H9 (cell line): ENCODE results near the gene ELOVL6. TPM values are rescaled to one million over a fixed set of nuclear protein-coding genes. Genes with fewer than 3 reads are reported as not detected.

Experiments used
- DNase-seq: peaks from one replicate; pipeline ENCODE4 v3.0.0-alpha.2; 2017
- H2AFZ ChIP-seq: one replicate; pipeline ENCODE4 v1.6.1; 2013; ENCODE audit warnings: mild to moderate bottlenecking, low read length, control low read depth, moderate library complexity
- H2AK5ac ChIP-seq: 2 replicates; pipeline ENCODE4 v1.6.1; 2013; ENCODE audit warnings: low read length, control low read depth, mixed read lengths; ENCODE audit not compliant: insufficient read length
- H2BK120ac ChIP-seq: one replicate; pipeline ENCODE4 v1.6.1; 2013; ENCODE audit warnings: low read depth, mild to moderate bottlenecking, low read length, control low read depth, inconsistent platforms; ENCODE audit not compliant: poor library complexity, severe bottlenecking
- H2BK12ac ChIP-seq: 2 replicates; pipeline ENCODE4 v1.6.1; 2013; ENCODE audit warnings: low read length, control low read depth, mixed read lengths, low read depth; ENCODE audit not compliant: insufficient read length
- H2BK15ac ChIP-seq: 2 replicates; pipeline ENCODE4 v1.6.1; 2013; ENCODE audit warnings: low read depth, low read length, control low read depth
- H2BK20ac ChIP-seq: one replicate; pipeline ENCODE4 v1.6.1; 2013; ENCODE audit warnings: low read depth, mild to moderate bottlenecking, low read length, control low read depth, inconsistent platforms; ENCODE audit not compliant: poor library complexity, severe bottlenecking
- H2BK5ac ChIP-seq: 2 replicates; pipeline ENCODE4 v1.6.1; 2013; ENCODE audit warnings: low read length, control low read depth, mixed read lengths; ENCODE audit not compliant: insufficient read length
- H3K14ac ChIP-seq: 2 replicates; pipeline ENCODE4 v1.6.1; 2013; ENCODE audit warnings: low read length, control low read depth; ENCODE audit not compliant: insufficient read depth
- H3K18ac ChIP-seq: 2 replicates; pipeline ENCODE4 v1.6.1; 2013; ENCODE audit warnings: low read depth, mild to moderate bottlenecking, mixed read lengths, low read length, control low read depth; ENCODE audit not compliant: insufficient read length
- H3K23ac ChIP-seq: 2 replicates; pipeline ENCODE4 v1.6.1; 2013; ENCODE audit warnings: low read length, control low read depth, mixed read lengths, low read depth; ENCODE audit not compliant: insufficient read length
- H3K23me2 ChIP-seq: 2 replicates; pipeline ENCODE4 v1.6.1; 2013; ENCODE audit warnings: low read depth, mild to moderate bottlenecking, mixed read lengths, low read length, control low read depth; ENCODE audit not compliant: insufficient read length, poor library complexity, severe bottlenecking
- H3K27ac ChIP-seq: 2 replicates; pipeline ENCODE4 v1.5.1; 2013; ENCODE audit warnings: low read length, control low read depth, mixed read lengths, low read depth; ENCODE audit not compliant: insufficient read length
- H3K27me3 ChIP-seq: 2 replicates; pipeline ENCODE4 v1.6.1; 2013; ENCODE audit warnings: low read length, control low read depth, inconsistent platforms; ENCODE audit not compliant: insufficient read depth
- H3K4ac ChIP-seq: 2 replicates; pipeline ENCODE4 v1.6.1; 2013; ENCODE audit warnings: low read depth, mild to moderate bottlenecking, control low read depth, inconsistent platforms, low read length, moderate library complexity
- H3K4me1 ChIP-seq: 2 replicates; pipeline ENCODE4 v1.6.1; 2013; ENCODE audit warnings: low read length, control low read depth, inconsistent platforms; ENCODE audit not compliant: insufficient read depth
- H3K4me2 ChIP-seq: 2 replicates; pipeline ENCODE4 v1.6.1; 2013; ENCODE audit warnings: low read length, control low read depth, mixed read lengths; ENCODE audit not compliant: insufficient read length, insufficient read depth
- H3K56ac ChIP-seq: 2 replicates; pipeline ENCODE4 v1.6.1; 2013; ENCODE audit warnings: low read depth, mild to moderate bottlenecking, mixed read lengths, low read length, control low read depth; ENCODE audit not compliant: insufficient read length
- H3K79me1 ChIP-seq: 2 replicates; pipeline ENCODE4 v1.6.1; 2013; ENCODE audit warnings: low read depth, mild to moderate bottlenecking, moderate library complexity, low read length, control low read depth, inconsistent platforms; ENCODE audit not compliant: insufficient read depth, poor library complexity, severe bottlenecking
- H3K79me2 ChIP-seq: 2 replicates; pipeline ENCODE4 v1.6.1; 2013; ENCODE audit warnings: low read length, control low read depth, inconsistent platforms; ENCODE audit not compliant: insufficient read depth
- H3K9ac ChIP-seq: 2 replicates; pipeline ENCODE4 v1.6.1; 2013; ENCODE audit warnings: low read length, control low read depth, mixed read lengths; ENCODE audit not compliant: insufficient read length; ENCODE audit errors: extremely low read depth
- H3K9me3 ChIP-seq: one replicate; pipeline ENCODE4 v1.6.1; 2013; ENCODE audit warnings: low read depth, low read length, inconsistent platforms; ENCODE audit not compliant: control insufficient read depth
- H3T11ph ChIP-seq: one replicate; pipeline ENCODE4 v1.6.1; 2013; ENCODE audit warnings: mild to moderate bottlenecking, low read length, control low read depth, inconsistent platforms
- H4K20me1 ChIP-seq: one replicate; pipeline ENCODE4 v1.6.1; 2013; ENCODE audit not compliant: control insufficient read depth, insufficient read length, insufficient read depth
- H4K5ac ChIP-seq: 2 replicates; pipeline ENCODE4 v1.6.1; 2013; ENCODE audit warnings: low read depth, mild to moderate bottlenecking, mixed read lengths, low read length, control low read depth; ENCODE audit not compliant: insufficient read length
- H4K8ac ChIP-seq: replicated peaks from 2 replicates; pipeline ENCODE4 v1.6.1; 2013; ENCODE audit warnings: low read length, control low read depth, mixed read lengths, low read depth; ENCODE audit not compliant: insufficient read length
- H4K91ac ChIP-seq: 2 replicates; pipeline ENCODE4 v1.6.1; 2013; ENCODE audit warnings: low read depth, mild to moderate bottlenecking, moderate library complexity, mixed read lengths, low read length, control low read depth; ENCODE audit not compliant: insufficient read length
- H3K27ac Mint-ChIP-seq, 3 experiments: 2 replicates in 2 of 3; 3 replicates in 1 of 3; pipeline ENCODE4 v1.8.0; 2020 to 2021; ENCODE audit warnings: mixed read lengths in 3 of 3, mild to moderate bottlenecking in 1 of 3, moderate library complexity in 1 of 3
- H3K27me3 Mint-ChIP-seq: 2 replicates; pipeline ENCODE4 v1.8.0; 2021; ENCODE audit warnings: low read depth, mild to moderate bottlenecking, moderate library complexity, mixed read lengths
- H3K36me3 Mint-ChIP-seq, 3 experiments: 2 replicates in 2 of 3; 3 replicates in 1 of 3; pipeline ENCODE4 v1.8.0; 2020 to 2021; ENCODE audit warnings: low read depth in 3 of 3, mixed read lengths in 3 of 3; ENCODE audit not compliant: insufficient read depth in 1 of 3
- H3K4me1 Mint-ChIP-seq, 2 experiments: 2 replicates each; pipeline ENCODE4 v1.8.0; 2020; ENCODE audit warnings: mixed read lengths in 2 of 2
- H3K4me3 Mint-ChIP-seq, 2 experiments: 2 replicates in 1 of 2; 3 replicates in 1 of 2; pipeline ENCODE4 v1.8.0; 2020 to 2021; ENCODE audit warnings: mild to moderate bottlenecking in 2 of 2, mixed read lengths in 2 of 2, moderate library complexity in 1 of 2
- H3K9me3 Mint-ChIP-seq, 2 experiments: 2 replicates in 1 of 2; 3 replicates in 1 of 2; pipeline ENCODE4 v1.8.0; 2020; ENCODE audit warnings: mild to moderate bottlenecking in 2 of 2, mixed read lengths in 2 of 2, moderate library complexity in 1 of 2
- WGBS: extraction: QIAGEN DNeasy Blood & Tissue Kit; methylation state at CpG from one replicate; pipeline ENCODE4 v1.1.7; 2013; ENCODE audit warnings: missing lambda C conversion rate, low lambda C conversion rate, mixed read lengths; ENCODE audit not compliant: insufficient read length; ENCODE audit errors: extremely low coverage; 5-methylcytosine and 5-hydroxymethylcytosine counted together
- total RNA-seq: library from RNA; stranded (reverse); gene quantifications from 2 replicates; pipeline ENCODE4 v1.2.1, GENCODE V29; 2021
- TF ChIP-seq, protein P1 (sequence below): fragments of 200-600 bp; sonication (generic); conservative IDR thresholded peaks from 3 replicates; pipeline ENCODE4 v1.8.0; 2021; ENCODE audit warnings: antibody characterized with exemption, mild to moderate bottlenecking

Gene ELOVL6
- total RNA-seq, 1 experiment from 2014 or later, result 64.6 TPM

DNA sequence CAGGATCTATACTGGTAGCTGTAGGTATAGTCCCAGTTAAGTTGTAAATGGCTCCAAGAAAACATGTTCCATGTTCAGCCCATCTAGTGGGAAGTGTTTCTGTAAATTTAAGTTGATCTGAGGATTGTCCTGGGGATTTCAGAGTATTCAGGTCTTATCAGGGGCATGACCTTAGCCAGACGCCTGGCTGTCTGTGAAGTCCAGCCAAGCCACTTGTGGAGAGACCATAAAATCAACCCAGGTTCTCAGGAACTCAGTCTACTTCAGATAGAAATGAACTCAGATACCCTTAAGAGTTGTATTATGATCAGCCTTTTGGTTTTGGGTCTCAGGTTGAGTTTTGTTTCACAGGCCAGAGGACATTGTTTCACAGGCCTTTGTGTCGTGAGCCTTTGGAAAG is 189.9 kb downstream of the ELOVL6 start:
- H3K4me1 Mint-ChIP-seq, result peaks cover 5 to 7% of the 10 kb centered on the region in 2 experiments
- no peak overlapping the region for H3K14ac ChIP-seq
- no peak overlapping the region for H2AK5ac ChIP-seq
- H2AFZ ChIP-seq, result no peak overlapping the region
- H3K4me2 ChIP-seq, result no peak overlapping the region
- no peak overlapping the region for H3K9ac ChIP-seq
- H2BK15ac ChIP-seq, result no peak overlapping the region
- no peak overlapping the region for H2BK5ac ChIP-seq
- H3K27ac ChIP-seq, result no peak overlapping the region
- H2BK20ac ChIP-seq, result no peak overlapping the region
- H3K4me1 ChIP-seq, result no peaks in the 10 kb centered on the region; the same call in 1 of the 2 replicates
- H3K56ac ChIP-seq, result no peak overlapping the region
- H3K4ac ChIP-seq, result no peak overlapping the region
- H3K79me1 ChIP-seq, result no peaks in the 10 kb centered on the region
- H3K23ac ChIP-seq, result no peak overlapping the region
- no peak overlapping the region for H4K8ac ChIP-seq
- H3K27me3 Mint-ChIP-seq, result no peaks in the 10 kb centered on the region
- H3T11ph ChIP-seq, result no peak overlapping the region
- no peaks in the 10 kb centered on the region for H3K79me2 ChIP-seq
- H2BK120ac ChIP-seq, result no peak overlapping the region
- TF ChIP-seq, protein P1, sequence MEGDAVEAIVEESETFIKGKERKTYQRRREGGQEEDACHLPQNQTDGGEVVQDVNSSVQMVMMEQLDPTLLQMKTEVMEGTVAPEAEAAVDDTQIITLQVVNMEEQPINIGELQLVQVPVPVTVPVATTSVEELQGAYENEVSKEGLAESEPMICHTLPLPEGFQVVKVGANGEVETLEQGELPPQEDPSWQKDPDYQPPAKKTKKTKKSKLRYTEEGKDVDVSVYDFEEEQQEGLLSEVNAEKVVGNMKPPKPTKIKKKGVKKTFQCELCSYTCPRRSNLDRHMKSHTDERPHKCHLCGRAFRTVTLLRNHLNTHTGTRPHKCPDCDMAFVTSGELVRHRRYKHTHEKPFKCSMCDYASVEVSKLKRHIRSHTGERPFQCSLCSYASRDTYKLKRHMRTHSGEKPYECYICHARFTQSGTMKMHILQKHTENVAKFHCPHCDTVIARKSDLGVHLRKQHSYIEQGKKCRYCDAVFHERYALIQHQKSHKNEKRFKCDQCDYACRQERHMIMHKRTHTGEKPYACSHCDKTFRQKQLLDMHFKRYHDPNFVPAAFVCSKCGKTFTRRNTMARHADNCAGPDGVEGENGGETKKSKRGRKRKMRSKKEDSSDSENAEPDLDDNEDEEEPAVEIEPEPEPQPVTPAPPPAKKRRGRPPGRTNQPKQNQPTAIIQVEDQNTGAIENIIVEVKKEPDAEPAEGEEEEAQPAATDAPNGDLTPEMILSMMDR, result no peak
- no peak overlapping the region for H4K91ac ChIP-seq
- H2BK12ac ChIP-seq, result no peak overlapping the region
- H3K27me3 ChIP-seq, result no peaks in the 10 kb centered on the region
- H4K5ac ChIP-seq, result no peak overlapping the region
- H3K9me3 ChIP-seq, result no peaks in the 10 kb centered on the region
- H3K27ac Mint-ChIP-seq, result no peak overlapping the region; a peak in 1 of 7 replicates
- H3K18ac ChIP-seq, result no peak overlapping the region
- H3K4me3 Mint-ChIP-seq, result no peak overlapping the region
- no peak for DNase-seq
- H3K9me3 Mint-ChIP-seq, result no peaks in the 10 kb centered on the region
- H3K23me2 ChIP-seq, result no peaks in the 10 kb centered on the region
- no peaks in the 10 kb centered on the region for H4K20me1 ChIP-seq
- H3K36me3 Mint-ChIP-seq, result no peaks in the 10 kb centered on the region
- no CpG with 5 or more reads among the region's 2 CpGs for WGBS
